GM12864 (cell line): Measurements from ENCODE around the gene FANK1.
"Not testable (repeated sequence)": the region's sequence is repeated elsewhere in the genome, so short reads cannot be mapped to it uniquely, and the experiment has no call there.

ENCODE experiments used
- DNase-seq: peaks from one replicate; pipeline ENCODE4 v3.0.0-alpha.2; 2011; ENCODE audit warnings: low read depth
- H3K4me3 ChIP-seq: 2 replicates; pipeline ENCODE4 v1.5.1; 2011; ENCODE audit warnings: mild to moderate bottlenecking, low read depth, low read length, control low read depth
- TF ChIP-seq, protein P1 (sequence below): IDR thresholded peaks from 2 replicates; pipeline ENCODE4 v1.5.1; 2011; ENCODE audit warnings: low read depth, mild to moderate bottlenecking, moderate library complexity, low read length, control low read depth, inconsistent platforms; ENCODE audit errors: missing control alignments

Gene FANK1

DNA sequence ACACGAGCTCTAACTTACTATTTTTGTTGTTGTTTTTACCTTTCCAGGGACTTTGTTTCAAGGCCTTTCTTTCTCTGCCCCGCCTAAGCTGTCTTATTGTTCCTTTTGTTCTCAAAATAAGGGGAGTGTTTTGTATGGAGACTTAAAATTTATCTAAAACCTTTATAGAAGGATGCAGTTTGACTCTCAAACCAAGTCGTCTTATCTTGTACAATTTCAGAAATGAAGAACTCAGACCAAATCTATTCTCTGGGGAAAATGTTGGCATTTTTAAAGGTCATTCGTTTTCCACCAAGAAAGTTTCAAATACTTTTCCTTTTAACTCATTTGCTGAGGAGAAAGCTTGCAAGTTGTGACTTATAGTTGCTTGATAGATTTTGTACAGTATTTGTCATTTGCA, 953 bp downstream of the FANK1 start:
- not testable (repeated sequence) for H3K4me3 ChIP-seq, DNase-seq

DNA sequence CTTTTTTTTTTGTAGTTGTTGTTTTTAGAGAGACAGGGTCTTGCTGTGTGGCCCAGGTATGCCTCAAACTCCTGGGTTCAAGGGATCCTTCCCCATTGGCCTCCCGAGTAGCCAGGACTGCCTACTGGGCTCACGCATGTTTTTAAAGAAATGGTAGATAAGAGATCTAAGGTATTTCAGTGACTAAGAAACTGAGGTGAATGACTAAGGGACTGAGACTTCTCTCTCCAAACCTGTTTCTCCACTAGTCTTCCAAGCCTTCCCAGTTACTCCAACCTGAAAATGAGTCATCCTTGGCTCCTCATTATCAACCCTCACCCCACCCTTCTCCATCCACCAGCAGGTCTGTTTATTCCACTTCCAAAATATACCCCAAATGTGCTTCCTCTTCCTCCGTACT, 4.6 kb downstream of the FANK1 start:
- H3K4me3 ChIP-seq, DNase-seq: not testable (repeated sequence)

DNA sequence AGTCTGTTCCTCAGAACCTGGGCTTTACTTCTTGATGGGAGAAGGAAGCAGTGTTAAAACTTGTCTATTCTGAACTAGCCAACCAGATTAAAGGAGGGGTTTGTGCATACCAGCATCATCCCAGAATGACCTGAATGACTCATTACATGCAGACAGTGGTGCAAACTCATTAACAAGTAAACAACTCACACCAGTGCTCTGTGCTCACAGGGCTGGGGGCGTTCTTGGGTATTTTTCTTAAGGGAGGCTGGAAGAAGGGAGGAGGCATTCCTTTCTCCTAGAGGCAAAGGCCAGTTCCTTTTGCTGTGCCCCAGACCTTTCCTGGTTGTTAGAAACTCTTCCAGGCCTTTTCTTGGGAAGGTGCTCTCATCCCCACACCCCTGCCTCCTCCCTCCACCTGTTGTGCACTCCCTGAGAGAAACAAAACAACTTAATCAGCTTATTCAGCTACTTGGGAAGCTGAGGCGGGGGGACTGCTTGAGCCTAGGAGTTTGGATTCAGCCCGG, 6.8 kb downstream of the FANK1 start:
- not testable (repeated sequence) for DNase-seq, H3K4me3 ChIP-seq

DNA sequence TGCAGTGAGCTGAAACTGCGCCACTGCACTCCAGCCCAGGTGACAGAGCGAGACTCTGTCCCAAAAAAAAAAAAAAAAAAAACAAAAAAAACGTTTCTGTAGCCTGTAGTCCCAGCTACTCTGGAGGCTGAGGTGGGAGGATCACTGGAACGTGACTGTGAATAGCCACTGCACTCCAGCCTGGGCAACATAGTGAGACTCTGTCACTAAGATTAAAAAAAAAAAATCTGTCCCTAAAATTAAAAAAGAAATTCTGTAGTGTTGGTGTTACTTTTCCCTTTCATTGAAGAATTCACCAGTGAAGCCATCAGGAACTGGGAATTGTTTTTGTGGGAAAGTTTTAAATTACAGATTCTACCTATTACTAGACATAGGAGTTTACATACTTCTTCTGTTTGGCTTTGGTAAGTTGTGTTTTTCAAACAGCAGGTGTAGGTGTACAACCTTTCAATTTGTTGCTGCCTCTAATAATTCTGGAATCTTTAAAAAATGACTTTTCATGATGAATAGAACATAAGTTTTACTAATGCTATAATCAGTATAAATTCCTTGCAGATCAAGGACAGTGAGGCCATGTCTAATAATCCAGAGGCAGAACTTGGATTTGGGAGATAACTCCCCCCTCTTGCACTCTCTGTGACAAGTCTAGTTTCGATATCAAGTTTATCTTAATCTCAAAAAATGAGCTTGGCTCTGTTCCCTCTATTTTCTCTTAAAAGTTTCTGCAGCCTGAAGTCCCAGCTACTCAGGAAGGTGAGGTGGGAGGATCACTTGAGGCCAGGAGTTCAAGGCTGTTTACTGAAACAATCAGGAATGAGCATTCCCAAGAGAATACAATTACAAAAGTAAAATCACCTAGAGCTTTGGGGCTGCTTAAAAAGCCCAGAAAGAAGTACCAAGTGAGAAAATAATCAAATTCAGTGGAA, 9.0 kb downstream of the FANK1 start:
- not testable (repeated sequence) for H3K4me3 ChIP-seq, DNase-seq

DNA sequence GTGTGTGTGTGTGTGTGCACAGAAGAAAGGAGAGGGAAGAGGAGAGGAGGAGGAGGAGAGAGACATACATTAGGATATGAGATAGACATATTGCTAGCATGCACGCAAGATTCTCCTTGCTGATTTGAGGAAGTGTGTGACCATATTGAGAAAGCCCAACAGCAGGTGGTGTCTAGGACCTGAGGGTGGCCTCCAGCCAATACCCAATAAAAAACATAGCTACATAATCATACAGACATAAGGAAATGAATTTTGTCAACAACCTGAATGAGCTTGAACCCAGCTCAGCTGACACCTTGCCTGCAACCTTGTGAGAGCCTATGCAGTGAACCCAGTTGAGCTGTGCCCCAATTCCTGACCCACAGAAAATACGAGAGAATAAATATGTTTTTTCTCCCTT, 11.2 kb downstream of the FANK1 start:
- DNase-seq, H3K4me3 ChIP-seq: not testable (repeated sequence)

DNA sequence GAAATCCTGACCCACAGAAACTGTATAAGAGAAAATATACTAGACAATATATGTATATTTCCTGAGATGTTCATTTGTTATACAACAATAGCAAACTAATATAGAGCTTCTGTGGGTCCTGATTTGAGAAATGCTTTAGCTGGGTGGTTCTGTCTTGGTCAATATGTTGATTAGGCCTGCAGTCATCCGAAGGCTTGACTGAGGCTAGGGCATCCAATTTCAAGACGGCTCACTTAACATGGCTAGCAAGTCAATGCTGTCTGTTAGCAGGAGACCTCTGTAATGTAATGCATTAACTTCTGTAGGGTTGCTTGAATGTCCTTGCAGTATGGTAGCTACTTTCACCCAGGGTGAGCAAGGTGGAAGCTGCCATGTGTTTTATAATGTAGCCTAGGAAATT, 12.4 kb downstream of the FANK1 start:
- H3K4me3 ChIP-seq, DNase-seq: not testable (repeated sequence)

DNA sequence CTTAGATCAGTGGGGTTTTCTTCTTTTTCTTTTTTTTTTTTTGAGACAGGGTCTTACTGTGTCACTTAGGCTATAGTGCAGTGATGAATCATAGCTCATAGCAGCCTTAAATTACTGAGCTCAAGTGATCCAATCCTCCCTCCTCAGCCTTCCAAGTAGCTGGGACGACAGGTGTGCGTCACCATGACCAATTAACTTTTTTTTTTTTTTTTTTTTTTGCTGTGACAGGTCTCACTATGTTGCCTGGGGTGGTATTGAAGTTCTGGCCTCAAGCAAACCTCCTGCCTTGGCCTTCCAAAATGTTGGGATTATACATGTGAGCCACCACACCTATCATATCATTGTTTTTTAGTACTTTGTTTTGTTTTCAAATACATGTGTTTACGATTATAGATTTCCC, 13.1 kb downstream of the FANK1 start:
- not testable (repeated sequence) for DNase-seq

DNA sequence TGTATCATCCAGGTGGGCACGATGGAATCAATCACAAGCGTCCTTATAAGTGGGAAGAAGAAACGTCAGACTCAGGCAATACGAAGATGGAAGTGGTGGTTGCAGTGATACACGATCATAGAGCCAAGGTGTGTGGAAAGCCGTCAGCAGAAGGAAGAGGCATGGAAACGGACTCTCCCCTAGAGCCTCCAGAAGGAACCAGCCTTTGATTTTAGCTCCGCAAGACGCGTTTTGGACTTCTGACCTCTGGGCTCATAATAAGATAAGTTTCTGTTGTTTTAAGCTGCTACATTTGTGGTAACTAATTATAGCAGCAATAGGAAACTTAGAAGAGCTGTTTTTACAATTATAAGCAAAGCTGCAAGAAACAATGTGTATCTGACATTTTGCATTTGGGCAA, 14.8 kb downstream of the FANK1 start:
- TF ChIP-seq, protein P1, sequence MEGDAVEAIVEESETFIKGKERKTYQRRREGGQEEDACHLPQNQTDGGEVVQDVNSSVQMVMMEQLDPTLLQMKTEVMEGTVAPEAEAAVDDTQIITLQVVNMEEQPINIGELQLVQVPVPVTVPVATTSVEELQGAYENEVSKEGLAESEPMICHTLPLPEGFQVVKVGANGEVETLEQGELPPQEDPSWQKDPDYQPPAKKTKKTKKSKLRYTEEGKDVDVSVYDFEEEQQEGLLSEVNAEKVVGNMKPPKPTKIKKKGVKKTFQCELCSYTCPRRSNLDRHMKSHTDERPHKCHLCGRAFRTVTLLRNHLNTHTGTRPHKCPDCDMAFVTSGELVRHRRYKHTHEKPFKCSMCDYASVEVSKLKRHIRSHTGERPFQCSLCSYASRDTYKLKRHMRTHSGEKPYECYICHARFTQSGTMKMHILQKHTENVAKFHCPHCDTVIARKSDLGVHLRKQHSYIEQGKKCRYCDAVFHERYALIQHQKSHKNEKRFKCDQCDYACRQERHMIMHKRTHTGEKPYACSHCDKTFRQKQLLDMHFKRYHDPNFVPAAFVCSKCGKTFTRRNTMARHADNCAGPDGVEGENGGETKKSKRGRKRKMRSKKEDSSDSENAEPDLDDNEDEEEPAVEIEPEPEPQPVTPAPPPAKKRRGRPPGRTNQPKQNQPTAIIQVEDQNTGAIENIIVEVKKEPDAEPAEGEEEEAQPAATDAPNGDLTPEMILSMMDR, result no peak
- no peak overlapping the region for H3K4me3 ChIP-seq
- no peak for DNase-seq

More for the DNA sequence above, 13.1 kb downstream of the FANK1 start:
- H3K4me3 ChIP-seq, result not testable (repeated sequence)

DNA sequence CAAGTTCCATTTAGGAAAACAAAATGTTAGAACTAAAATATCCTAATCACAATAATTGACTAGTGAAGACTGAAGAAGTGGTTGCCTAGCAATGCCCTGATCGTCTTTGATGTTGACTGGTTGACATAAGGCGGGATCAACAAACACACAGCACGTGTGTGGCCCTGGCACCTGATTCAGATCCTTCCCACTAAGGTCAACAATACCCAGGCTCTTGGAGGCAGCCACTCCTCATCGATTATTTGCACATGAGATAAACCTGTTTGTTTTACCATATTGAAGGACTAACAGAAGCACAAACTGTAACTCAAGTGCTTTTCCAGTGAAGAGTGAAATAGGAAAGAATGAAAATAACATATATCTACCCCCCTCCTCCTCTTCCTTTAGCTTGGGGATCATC, 15.6 kb downstream of the FANK1 start:
- DNase-seq, result no peak
- TF ChIP-seq, protein P1, result no peak

DNA sequence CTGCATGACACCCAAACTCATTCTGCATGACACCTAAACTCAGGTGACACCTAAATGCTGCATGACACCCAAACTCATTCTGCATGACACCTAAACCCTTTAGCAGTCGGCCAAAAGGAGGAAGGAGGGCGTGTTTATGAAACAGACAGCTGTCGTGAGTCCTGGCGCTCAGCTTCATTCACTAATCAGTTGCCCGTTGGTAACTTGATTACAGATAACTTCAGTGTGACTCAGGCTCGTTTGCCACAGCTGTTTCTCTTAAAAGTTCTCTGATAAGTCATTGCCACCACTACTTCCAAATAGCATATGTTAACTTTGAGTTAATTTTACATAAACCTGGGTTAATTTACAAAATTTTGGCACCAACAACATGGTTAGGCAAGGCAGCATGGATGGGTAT, 16.9 kb downstream of the FANK1 start:
- H3K4me3 ChIP-seq, DNase-seq: not testable (repeated sequence)

More for the DNA sequence above, 15.6 kb downstream of the FANK1 start:
- no peak overlapping the region for H3K4me3 ChIP-seq

DNA sequence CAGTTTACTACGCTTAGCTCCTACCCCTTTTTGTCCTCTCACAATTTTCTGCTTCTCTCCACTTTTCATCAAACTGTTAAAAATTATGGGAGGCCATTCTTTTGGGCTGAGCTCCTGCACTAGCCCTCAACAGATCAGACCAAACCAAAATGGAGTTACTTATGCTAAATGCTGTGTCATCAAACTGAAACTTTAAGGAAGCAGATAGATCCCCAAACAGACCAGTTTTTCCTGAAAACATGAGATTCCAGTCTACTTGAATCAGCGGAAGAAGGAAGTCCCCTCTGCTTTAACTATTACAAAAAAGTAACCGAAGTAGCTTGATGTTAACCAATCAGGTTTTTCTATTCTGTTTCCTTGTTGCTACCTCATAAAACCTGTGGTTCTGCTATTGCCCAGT, 20.6 kb downstream of the FANK1 start:
- TF ChIP-seq, protein P1, result no peak
- no peak for DNase-seq
- no peak overlapping the region for H3K4me3 ChIP-seq

DNA sequence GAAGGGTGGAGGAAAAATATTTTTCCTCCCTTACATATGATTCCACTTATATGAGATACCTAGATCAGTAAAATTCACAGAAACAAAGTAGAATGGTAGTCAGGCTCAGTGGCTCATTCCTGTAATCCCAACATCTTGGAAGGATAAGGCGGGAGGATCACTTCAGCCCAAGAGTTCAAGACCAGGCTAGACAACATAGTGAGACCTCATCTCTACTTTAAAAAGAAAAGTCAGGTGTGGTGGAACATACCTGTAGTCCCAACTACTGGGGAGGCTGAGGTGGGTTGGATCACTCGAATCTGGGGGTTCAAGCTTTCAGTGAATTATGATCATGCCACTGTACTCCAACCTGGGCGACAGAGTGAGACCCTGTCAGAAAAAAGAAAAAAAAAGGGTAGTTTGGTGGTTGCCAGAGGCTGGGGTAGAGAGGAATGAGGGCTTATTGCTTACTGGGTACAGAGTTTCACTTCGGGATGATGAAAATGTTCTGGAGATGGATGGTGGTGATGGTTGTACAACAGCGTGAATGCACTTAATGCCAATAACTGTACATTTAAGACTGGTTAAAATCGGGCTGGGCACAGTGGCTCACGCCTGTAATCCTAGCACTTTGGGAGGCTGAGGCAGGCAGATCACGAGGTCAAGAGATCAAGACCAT, 21.5 kb downstream of the FANK1 start:
- H3K4me3 ChIP-seq, result not testable (repeated sequence)

DNA sequence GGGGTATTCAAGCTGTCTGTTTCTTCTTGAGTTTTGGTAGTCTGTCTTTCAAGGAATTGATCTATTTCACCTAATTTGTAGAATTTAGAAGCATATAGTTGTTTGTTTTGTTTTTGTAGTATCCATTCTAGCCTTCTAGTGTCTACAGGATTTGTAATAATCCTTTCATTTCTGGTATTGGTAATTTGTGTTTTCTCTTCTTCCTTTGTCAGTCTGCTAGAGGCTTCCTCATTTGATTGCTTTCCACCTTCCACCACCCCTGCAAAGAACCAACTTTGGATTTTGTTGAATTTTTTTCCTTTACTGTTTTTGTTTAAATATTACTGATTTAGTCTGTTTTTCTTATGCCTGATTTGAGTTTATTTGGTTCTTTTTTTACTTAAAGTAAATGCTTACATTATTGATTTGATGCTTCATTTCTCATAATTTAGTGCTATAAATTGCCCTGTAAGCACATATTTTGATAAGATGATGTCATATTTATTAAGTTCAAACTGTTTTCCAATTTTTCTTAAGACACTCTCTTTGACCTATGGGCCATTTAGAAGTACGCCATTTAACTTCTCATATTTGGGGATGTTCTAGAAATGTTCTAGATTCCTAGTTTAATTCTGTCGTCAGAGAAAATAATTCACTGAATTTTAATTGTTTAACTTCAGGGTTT, 25.4 kb downstream of the FANK1 start:
- not testable (repeated sequence) for DNase-seq, H3K4me3 ChIP-seq

More for the DNA sequence above, 21.5 kb downstream of the FANK1 start:
- not testable (repeated sequence) for DNase-seq
